ENCODE results near the gene POMC. TPM values are rescaled to one million over a fixed set of nuclear protein-coding genes. Genes with fewer than 3 reads are reported as not detected.
"Not testable (repeated sequence)": the region's sequence is repeated elsewhere in the genome, so short reads cannot be mapped to it uniquely, and the experiment has no call there.

POMC gene
- total RNA-seq, 1 experiment from 2014 or later = not detected

DNA sequence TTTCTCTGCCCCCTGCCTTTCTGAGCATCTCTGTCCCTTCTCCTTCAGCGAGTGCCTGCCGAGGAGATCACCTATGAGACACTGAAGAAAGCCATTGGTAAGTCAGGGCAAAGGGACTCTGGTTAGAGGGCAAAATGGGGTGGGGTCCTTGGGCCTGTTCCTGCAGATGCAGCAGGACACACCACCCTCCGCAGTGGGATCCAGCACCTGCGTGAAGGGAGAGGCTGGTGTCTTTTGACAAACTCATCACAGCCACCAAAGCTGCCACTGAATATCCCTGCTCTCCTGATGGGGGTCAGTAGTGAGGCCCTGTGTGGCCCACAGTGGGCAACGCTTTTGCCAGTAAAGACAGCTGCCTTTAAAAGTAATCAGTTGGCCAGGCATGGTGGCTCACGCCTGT is 18.7 kb downstream of the POMC start:
- intact Hi-C loops (cut with micrococcal nuclease) = no loop called here
- no peaks in the 10 kb centered on the region for H3K9me3 Mint-ChIP-seq (ENCODE audit: unreplicated experiment)
- H3K27me3 Mint-ChIP-seq (ENCODE audit: insufficient read depth, unreplicated experiment) = peaks cover 30% of the 10 kb centered on the region
- ChIA-PET CTCF (interaction anchor here (0.6 kb wide), 2 partner anchors 9 to 440 kb away, joined by 3 to 4 read pairs; no protein-coding TSS in a partner anchor), POLR2A (no interaction called here)
- no peak for TF ChIP-seq CTCF (IDR thresholded peaks at IDR 0.05; ENCODE audit: unreplicated experiment)
- DNase-seq (ENCODE audit: unreplicated experiment) = no peak
- H3K27ac Mint-ChIP-seq (ENCODE audit: low read depth, unreplicated experiment) = no peak overlapping the region
- H3K36me3 Mint-ChIP-seq (ENCODE audit: insufficient read depth, unreplicated experiment) = no peaks in the 10 kb centered on the region
- no peaks in the 10 kb centered on the region for H3K4me1 Mint-ChIP-seq (ENCODE audit: insufficient read depth, unreplicated experiment)
- H3K4me3 Mint-ChIP-seq (ENCODE audit: unreplicated experiment) = no peak overlapping the region
- BruUV-seq (replicated peaks) = no TSS peak

DNA sequence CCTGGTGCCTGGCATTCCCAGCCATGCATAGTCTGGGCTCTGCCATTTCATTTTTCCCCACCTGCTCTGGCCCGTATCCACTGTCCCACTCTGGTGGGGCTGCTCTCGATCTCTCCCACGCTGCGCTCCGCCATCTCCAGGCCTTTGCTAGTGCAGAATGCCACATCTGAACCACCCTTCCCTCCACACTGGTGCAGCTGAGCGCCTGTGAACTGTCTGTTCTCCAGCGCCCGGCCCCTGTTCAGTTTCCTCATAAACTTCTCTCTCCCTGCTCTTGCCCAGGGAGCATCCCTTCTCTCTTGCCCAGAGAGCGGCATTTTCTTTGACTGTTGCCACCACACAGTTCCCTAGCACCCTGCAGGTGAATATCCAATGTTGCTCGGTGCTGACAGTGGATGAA is 21.5 kb downstream of the POMC start:
- intact Hi-C loops (cut with micrococcal nuclease) = no loop called here
- H3K9me3 Mint-ChIP-seq (ENCODE audit: unreplicated experiment) = no peaks in the 10 kb centered on the region
- no peaks in the 10 kb centered on the region for H3K4me1 Mint-ChIP-seq (ENCODE audit: insufficient read depth, unreplicated experiment)
- H3K36me3 Mint-ChIP-seq (ENCODE audit: insufficient read depth, unreplicated experiment) = no peaks in the 10 kb centered on the region
- ChIA-PET POLR2A (no interaction called here), CTCF (no interaction called here)
- H3K27ac Mint-ChIP-seq (ENCODE audit: low read depth, unreplicated experiment) = no peak overlapping the region
- H3K27me3 Mint-ChIP-seq (ENCODE audit: insufficient read depth, unreplicated experiment) = peaks cover 13% of the 10 kb centered on the region
- no peak for TF ChIP-seq CTCF (IDR thresholded peaks at IDR 0.05; ENCODE audit: unreplicated experiment)
- DNase-seq (ENCODE audit: unreplicated experiment) = no peak
- no peak overlapping the region for H3K4me3 Mint-ChIP-seq (ENCODE audit: unreplicated experiment)
- BruUV-seq (replicated peaks) = no TSS peak

DNA sequence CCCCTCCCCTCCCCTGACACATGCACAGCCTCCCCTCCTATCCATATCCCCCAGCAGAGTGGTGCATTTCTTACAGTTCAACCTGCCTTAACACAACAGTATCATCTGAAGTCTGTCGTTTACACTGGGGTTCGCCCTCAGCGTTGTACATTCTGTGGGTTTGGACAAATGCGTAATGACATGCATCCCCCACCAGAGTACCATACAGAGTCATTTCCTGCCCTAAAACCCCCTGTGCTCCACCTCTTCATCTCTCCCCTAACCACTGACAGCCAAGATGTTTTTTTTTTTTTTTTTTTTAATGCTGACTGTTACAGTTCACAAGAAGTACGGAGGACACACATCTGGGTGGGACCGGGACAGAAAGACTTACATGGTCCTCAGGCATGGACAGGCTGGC is 22.6 kb downstream of the POMC start:
- ChIA-PET CTCF (interaction anchor here (0.6 kb wide), 1 partner anchor 216 kb away, joined by 4 read pairs; no protein-coding TSS in a partner anchor), POLR2A (no interaction called here)
- H3K27ac Mint-ChIP-seq (ENCODE audit: low read depth, unreplicated experiment) = no peak overlapping the region
- H3K4me3 Mint-ChIP-seq (ENCODE audit: unreplicated experiment) = no peak overlapping the region
- no peaks in the 10 kb centered on the region for H3K36me3 Mint-ChIP-seq (ENCODE audit: insufficient read depth, unreplicated experiment)
- no peaks in the 10 kb centered on the region for H3K9me3 Mint-ChIP-seq (ENCODE audit: unreplicated experiment)
- intact Hi-C loops (cut with micrococcal nuclease) = no loop called here
- no TSS peak for BruUV-seq (replicated peaks)
- DNase-seq (ENCODE audit: unreplicated experiment) = no peak
- no peak for TF ChIP-seq CTCF (IDR thresholded peaks at IDR 0.05; ENCODE audit: unreplicated experiment)
- no peaks in the 10 kb centered on the region for H3K4me1 Mint-ChIP-seq (ENCODE audit: insufficient read depth, unreplicated experiment)
- peaks cover 13% of the 10 kb centered on the region for H3K27me3 Mint-ChIP-seq (ENCODE audit: insufficient read depth, unreplicated experiment)

GRCh38 chr2:25141120-25141519 is 27.3 kb downstream of the POMC start:
- Mint-ChIP-seq H3K36me3 (ENCODE audit: insufficient read depth, unreplicated experiment) (no peaks in the 10 kb centered on the region), H3K4me1 (ENCODE audit: insufficient read depth, unreplicated experiment) (no peaks in the 10 kb centered on the region), H3K27ac (ENCODE audit: low read depth, unreplicated experiment) (no peak overlapping the region), H3K27me3 (ENCODE audit: insufficient read depth, unreplicated experiment) (peaks cover 15% of the 10 kb centered on the region), H3K9me3 (ENCODE audit: unreplicated experiment) (no peaks in the 10 kb centered on the region), H3K4me3 (ENCODE audit: unreplicated experiment) (no peak overlapping the region)
- no peak for TF ChIP-seq CTCF (IDR thresholded peaks at IDR 0.05; ENCODE audit: unreplicated experiment)
- CTCF ChIA-PET = interaction anchor here (0.5 to 1.3 kb wide), 2 partner anchors 165 to 318 kb away, joined by 3 to 4 read pairs; no protein-coding TSS in a partner anchor
- BruUV-seq (replicated peaks) = no TSS peak
- POLR2A ChIA-PET = no interaction called here
- no peak for DNase-seq (ENCODE audit: unreplicated experiment)
- intact Hi-C loops (cut with micrococcal nuclease) = no loop called here

DNA sequence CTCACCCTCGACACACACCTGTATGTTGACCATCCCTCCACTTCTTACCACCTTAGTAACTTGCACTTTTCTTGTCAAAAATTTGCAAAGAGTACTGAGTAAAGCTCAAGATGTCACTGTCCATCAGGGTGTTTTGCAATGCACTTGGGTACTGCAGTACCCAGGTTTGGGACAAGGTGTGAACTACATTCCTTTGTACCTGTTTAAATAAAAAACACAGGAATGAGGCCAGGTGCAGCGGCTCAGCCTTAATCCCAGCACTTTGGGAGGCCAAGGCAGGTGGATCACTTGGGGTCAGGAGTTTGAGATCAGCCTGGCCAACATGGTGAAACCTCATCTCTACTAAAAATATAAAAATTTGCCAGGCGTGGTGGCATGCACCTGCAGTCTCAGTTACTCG is 27.8 kb downstream of the POMC start:
- POLR2A ChIA-PET; intact Hi-C loops (cut with micrococcal nuclease); H3K27ac Mint-ChIP-seq (ENCODE audit: low read depth, unreplicated experiment); H3K9me3 Mint-ChIP-seq (ENCODE audit: unreplicated experiment); BruUV-seq (replicated peaks); H3K4me3 Mint-ChIP-seq (ENCODE audit: unreplicated experiment); DNase-seq (ENCODE audit: unreplicated experiment); H3K4me1 Mint-ChIP-seq (ENCODE audit: insufficient read depth, unreplicated experiment); H3K36me3 Mint-ChIP-seq (ENCODE audit: insufficient read depth, unreplicated experiment): not testable (repeated sequence)
- CTCF ChIA-PET = interaction anchor here (0.6 to 1.3 kb wide), 3 partner anchors 9 to 202 kb away, joined by 4 read pairs; no protein-coding TSS in a partner anchor
- peaks cover 21% of the 10 kb centered on the region for H3K27me3 Mint-ChIP-seq (ENCODE audit: insufficient read depth, unreplicated experiment)

Measured in MCF 10A (cell line).